SKM-1 (cell line): Measurements from ENCODE around the gene FKBP1C.

Source experiments
- DNase-seq: peaks from one replicate; lab custom pipeline; 2025; ENCODE audit not compliant: unreplicated experiment; lab: John Stamatoyannopoulos, UW

FKBP1C gene

GRCh38 chr6:63261820-63262219, 50.6 kb downstream of the FKBP1C start:
- DNase-seq: no peak
